D721Med (cell line): ENCODE results near the gene SLC16A4.

Experiments used
- DNase-seq: peaks from one replicate; pipeline ENCODE4 v3.0.0; 2011; ENCODE audit warnings: low spot score; ENCODE audit not compliant: insufficient read length
- FAIRE-seq: peaks from 2 replicates; lab custom pipeline; 2011; peaks lifted over from hg19 to GRCh38; lab: Jason Lieb, UNC
- TF ChIP-seq, protein P1 (sequence below): IDR thresholded peaks from 2 replicates; pipeline ENCODE4 v1.5.1; 2012; ENCODE audit warnings: mild to moderate bottlenecking, control low read depth; ENCODE audit not compliant: insufficient read depth; ENCODE audit errors: missing control alignments

The SLC16A4 gene

DNA sequence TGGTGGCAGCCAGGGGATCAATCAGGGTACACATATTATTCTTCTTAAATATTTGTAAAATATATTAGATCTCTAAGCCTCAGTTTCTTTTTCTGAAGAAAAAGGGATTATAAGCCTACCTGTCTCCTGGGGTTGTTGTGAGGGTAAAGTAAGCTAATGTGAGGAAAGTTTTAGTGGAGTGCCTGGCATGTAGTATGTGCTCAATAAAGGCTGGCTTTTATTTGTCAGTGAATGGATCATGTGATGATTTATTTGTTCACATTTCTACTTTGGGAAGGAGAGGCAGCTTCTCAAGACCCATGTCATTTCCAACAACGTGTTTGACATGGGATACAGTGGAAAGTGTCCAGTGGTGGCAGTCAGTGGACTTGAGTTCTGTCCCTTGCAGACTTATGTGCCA, 64.0 kb downstream of the SLC16A4 start:
- TF ChIP-seq, protein P1, sequence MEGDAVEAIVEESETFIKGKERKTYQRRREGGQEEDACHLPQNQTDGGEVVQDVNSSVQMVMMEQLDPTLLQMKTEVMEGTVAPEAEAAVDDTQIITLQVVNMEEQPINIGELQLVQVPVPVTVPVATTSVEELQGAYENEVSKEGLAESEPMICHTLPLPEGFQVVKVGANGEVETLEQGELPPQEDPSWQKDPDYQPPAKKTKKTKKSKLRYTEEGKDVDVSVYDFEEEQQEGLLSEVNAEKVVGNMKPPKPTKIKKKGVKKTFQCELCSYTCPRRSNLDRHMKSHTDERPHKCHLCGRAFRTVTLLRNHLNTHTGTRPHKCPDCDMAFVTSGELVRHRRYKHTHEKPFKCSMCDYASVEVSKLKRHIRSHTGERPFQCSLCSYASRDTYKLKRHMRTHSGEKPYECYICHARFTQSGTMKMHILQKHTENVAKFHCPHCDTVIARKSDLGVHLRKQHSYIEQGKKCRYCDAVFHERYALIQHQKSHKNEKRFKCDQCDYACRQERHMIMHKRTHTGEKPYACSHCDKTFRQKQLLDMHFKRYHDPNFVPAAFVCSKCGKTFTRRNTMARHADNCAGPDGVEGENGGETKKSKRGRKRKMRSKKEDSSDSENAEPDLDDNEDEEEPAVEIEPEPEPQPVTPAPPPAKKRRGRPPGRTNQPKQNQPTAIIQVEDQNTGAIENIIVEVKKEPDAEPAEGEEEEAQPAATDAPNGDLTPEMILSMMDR: no peak
- DNase-seq (no peak), FAIRE-seq (no peak)

DNA sequence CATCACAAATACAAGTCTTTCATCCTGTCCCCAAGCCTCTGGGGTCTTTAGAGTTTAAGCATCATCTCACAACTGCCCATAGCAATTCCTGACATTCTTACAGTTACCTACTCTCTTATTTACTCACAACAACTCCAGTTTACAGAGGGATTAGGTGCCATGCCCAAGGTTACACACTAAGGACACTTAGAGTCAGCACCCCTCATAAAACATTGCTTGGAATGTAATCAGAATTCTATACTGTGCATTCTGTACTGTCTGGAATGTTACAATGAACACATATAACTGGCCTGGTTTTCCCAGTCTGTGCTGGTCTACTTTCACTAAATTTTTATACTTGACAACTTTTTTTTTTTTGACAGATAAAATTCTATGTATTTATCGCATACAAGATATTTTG, 66.2 kb downstream of the SLC16A4 start:
- TF ChIP-seq, protein P1: no peak
- DNase-seq (no peak), FAIRE-seq (no peak)

DNA sequence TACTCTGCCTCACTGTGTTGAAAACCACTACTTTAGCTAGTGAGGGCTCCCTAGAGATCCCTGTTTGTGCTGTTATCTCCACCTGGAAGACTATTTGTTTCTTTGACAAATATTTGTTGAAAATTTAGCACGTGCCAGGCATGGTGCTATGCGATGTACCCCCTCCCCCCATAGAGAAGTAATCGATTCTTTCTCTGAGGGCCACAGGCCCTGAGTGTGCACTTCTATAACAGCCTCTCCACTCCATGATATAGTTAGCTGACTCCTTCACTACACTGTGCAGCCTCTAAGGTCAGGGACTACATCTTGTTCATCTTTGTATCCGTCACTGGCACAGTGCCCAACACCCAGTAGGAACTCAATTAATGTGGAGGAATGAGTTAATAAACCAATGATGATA, 69.0 kb downstream of the SLC16A4 start:
- no peak for FAIRE-seq
- TF ChIP-seq, protein P1: no peak
- DNase-seq: no peak

DNA sequence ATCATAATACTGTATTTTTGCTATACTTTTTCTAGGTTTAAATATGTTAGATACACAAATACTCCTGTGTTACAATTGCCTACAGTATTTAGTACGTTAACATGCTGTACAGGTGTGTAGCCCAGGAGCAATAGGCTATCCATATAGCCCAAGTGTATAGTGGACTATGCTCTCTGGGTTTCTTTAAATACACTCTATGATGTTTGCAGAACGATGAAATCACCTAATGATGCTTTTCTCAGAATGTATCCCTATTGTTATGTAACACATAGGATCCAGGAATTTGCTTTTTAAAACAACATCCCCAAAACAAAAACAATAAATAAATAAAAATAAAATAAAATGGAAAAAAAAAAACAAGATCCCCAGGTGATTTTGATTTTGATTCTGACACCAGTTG, 69.8 kb downstream of the SLC16A4 start:
- DNase-seq (no peak), FAIRE-seq (no peak)
- TF ChIP-seq, protein P1: no peak

DNA sequence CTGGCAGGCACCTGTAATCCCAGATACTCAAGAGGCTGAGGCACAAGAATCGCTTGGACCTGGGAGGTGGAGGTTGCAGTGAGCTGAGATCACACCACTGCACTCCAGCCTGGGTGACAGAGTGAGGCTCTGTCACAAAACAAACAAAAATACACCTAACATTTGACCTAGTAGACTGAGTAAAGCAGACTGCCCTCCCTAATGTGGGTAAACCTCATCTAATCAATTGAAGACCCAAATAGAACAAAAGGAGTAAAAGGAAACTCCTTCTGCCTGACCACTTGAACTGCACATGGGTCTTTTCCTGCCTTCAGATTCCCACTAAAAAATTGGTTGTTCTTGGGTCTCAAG, 70.7 kb downstream of the SLC16A4 start:
- DNase-seq (no peak), FAIRE-seq (no peak)
- TF ChIP-seq, protein P1: no peak

DNA sequence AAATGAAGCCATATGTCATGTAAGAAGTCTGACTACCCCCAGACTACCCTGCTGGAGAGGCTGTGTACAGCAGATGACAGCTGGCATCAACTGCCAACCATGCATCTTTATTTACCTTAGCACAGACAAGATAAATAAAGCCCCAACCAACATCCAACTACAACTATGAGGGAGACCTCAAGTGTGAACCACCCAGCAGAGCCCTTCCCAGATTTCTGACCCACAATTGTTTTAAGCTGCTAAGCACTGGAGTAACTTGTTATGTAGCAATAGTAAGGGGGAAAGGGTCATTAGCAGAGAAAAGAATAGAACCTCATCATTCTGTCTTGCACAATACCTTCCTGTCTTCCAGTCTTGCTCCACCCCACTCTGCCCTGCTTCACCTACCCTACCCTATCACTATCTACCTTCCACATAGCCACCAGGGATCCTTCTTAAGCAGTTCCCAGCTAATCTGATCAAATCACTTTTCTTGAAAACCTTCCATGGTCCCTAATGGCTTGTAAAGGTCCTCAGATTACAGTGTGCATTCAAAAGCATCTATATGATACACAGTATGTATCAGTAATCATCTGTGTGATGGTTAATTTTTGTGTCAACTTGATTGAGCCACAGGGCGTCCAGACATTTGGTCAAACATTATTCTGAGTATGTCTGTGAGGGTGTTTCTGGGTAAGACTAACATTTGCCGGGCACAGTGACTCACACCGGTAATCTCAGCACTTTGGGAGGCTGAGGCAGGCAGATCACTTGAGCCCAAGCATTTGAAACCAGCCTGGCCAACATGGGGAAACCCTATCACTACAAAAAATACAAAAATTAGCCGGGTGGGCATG, 71.3 kb downstream of the SLC16A4 start:
- FAIRE-seq (no peak), DNase-seq (no peak)
- TF ChIP-seq, protein P1: no peak

DNA sequence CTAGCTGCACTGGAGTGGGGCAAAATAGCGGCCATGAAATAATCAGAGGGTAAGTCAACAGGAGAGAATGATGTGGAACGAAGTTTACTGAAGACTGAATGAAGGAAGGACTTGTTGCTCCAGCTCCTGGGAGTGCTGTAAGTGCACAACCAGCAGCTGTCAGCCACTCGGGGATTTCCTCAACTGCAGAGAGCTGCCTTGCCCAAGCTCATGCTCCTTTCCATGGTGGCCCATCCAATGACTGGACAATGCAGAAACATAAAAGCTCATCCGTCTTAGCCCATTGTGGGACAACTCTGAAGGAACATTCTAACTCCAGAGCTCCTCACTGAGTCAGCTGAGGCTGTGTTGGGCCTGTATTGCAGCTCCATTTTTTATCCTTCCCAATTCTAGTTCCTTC, 72.8 kb downstream of the SLC16A4 start:
- DNase-seq (no peak), FAIRE-seq (no peak)
- TF ChIP-seq, protein P1: no peak
